ENCODE data around the gene FIZ1. TPM values are rescaled to one million over a fixed set of nuclear protein-coding genes. Genes with fewer than 3 reads are reported as not detected.

The FIZ1 gene
- total and polyA plus RNA-seq, 2 donors from 2014 or later, result 11.9 to 17.9 TPM

DNA sequence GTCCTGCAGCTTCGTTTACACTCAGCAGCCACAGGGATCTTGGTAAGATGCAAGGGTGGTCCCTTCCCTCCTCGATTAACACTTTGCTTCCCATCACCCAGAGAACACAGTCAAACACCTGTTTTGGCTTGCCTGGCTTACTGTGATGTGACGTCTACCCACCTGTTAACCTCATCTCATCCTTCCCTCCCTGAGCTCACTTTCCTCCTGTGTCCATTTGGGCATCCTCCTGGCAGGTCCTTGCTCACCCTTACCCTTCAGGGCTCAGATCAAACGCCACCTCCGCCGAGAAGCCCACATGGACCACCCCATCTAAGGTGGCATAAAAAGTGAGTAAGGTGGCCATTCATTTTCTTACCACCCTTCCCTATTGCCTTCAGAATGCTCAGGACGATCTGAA lies 9.2 kb downstream of the FIZ1 start:
- no peaks in the 10 kb centered on the region for H3K27me3 ChIP-seq (ENCODE audit: control insufficient read depth, insufficient read depth, low read length)
- intact Hi-C loops (cut with DNase I), result no loop called here
- FAIRE-seq, result no peak

DNA sequence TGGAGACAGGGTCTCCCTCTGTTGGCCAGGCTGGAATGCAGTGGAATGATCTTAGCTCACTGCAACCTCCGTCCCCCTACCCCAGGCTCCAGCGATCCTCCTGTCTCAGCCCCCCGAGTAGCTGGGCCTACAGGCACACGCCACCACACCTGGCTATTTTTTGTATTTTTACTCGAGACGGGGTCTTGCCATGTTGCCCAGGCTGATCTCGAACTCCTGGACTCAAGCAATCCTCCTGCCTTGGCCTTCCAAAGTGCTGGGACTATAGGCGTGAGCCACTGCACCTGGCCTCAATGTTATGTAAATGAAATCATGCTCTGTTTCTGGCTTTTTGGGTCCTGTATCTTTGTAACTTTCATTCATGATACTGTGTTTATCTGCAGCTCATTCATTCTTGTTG lies 10.6 kb downstream of the FIZ1 start:
- no peak overlapping the region for H3K9ac ChIP-seq (ENCODE audit: low read length in 3 of 3)
- H3K27me3 ChIP-seq (ENCODE audit: control insufficient read depth, insufficient read depth, low read length), result no peaks in the 10 kb centered on the region
- H3K36me3 ChIP-seq (ENCODE audit: control insufficient read depth in 2 of 3, insufficient read depth in 3 of 3, low read length in 3 of 3), result no peaks in the 10 kb centered on the region
- no peak overlapping the region for H3K27ac ChIP-seq (ENCODE audit: low read depth in 2 of 2, low read length in 2 of 2)
- FAIRE-seq, result no peak
- no peak overlapping the region for H3K4me3 ChIP-seq (ENCODE audit: low read length in 3 of 3)
- no peak for TF ChIP-seq CTCF (IDR thresholded peaks at IDR 0.05; ENCODE audit: borderline replicate concordance, extremely low read depth, insufficient read depth)
- no peak for DNase-seq
- H3K9me3 ChIP-seq (ENCODE audit: control insufficient read depth in 2 of 3, insufficient read depth in 1 of 3, low read length in 3 of 3), result no peaks in the 10 kb centered on the region
- intact Hi-C loops (cut with DNase I), result no loop called here
- H3K4me1 ChIP-seq (ENCODE audit: control insufficient read depth in 2 of 3, insufficient read depth in 2 of 3, low read depth in 1 of 3, low read length in 3 of 3), result peaks cover 0 to 10% (median 6%) of the 10 kb centered on the region in 3 donors

More for the DNA sequence above, 9.2 kb downstream of the FIZ1 start:
- no peak for TF ChIP-seq CTCF (IDR thresholded peaks at IDR 0.05; ENCODE audit: borderline replicate concordance, extremely low read depth, insufficient read depth)
- Histone ChIP-seq H3K4me1 (ENCODE audit: control insufficient read depth in 2 of 3, insufficient read depth in 2 of 3, low read depth in 1 of 3, low read length in 3 of 3) (peaks cover 0 to 10% (median 6%) of the 10 kb centered on the region in 3 donors), H3K9me3 (ENCODE audit: control insufficient read depth in 2 of 3, insufficient read depth in 1 of 3, low read length in 3 of 3) (no peaks in the 10 kb centered on the region), H3K36me3 (ENCODE audit: control insufficient read depth in 2 of 3, insufficient read depth in 3 of 3, low read length in 3 of 3) (peaks cover 0 to 5% (median 0%) of the 10 kb centered on the region in 3 donors), H3K27ac (ENCODE audit: low read depth in 2 of 2, low read length in 2 of 2) (no peak overlapping the region), H3K9ac (ENCODE audit: low read length in 3 of 3) (no peak overlapping the region), H3K4me3 (ENCODE audit: low read length in 3 of 3) (no peak overlapping the region)
- no peak for DNase-seq

- Histone ChIP-seq H3K36me3 (ENCODE audit: control insufficient read depth in 2 of 3, insufficient read depth in 3 of 3, low read length in 3 of 3) (no peaks in the 10 kb centered on the region), H3K9me3 (ENCODE audit: control insufficient read depth in 2 of 3, insufficient read depth in 1 of 3, low read length in 3 of 3) (no peaks in the 10 kb centered on the region), H3K27ac (ENCODE audit: low read depth in 2 of 2, low read length in 2 of 2) (peak overlapping the region; percentile 23 to 69), H3K9ac (ENCODE audit: low read length in 3 of 3) (peak overlapping the region in 2 of 3 donors; percentile 10 to 58), H3K4me3 (ENCODE audit: low read length in 3 of 3) (peak overlapping the region; percentile 28 to 64 (median 41)), H3K27me3 (ENCODE audit: control insufficient read depth, insufficient read depth, low read length) (no peaks in the 10 kb centered on the region), H3K4me1 (ENCODE audit: control insufficient read depth in 2 of 3, insufficient read depth in 2 of 3, low read depth in 1 of 3, low read length in 3 of 3) (peaks cover 0 to 10% (median 6%) of the 10 kb centered on the region in 3 donors)
- no peak for TF ChIP-seq CTCF (IDR thresholded peaks at IDR 0.05; ENCODE audit: borderline replicate concordance, extremely low read depth, insufficient read depth)
- peak; percentile 97 for FAIRE-seq
- DNase-seq, result peak; percentile 98 to 99 (median 99)
- intact Hi-C loops (cut with DNase I), result no loop called here
Measured at GRCh38 chr19:55586976-55587668, 12.2 kb downstream of the FIZ1 start.
